SK-N-SH (cell line): Measurements from ENCODE around the gene LMAN1L. TPM values are rescaled to one million over a fixed set of nuclear protein-coding genes. Genes with fewer than 3 reads are reported as not detected.
A peak's percentile ranks its signal among the peaks of the same experiment; 100 is the strongest.

Source experiments
- CTCF ChIA-PET: fragments of 300-600, 350-600 bp; formaldehyde crosslinking; extraction: SDS; loops from one replicate; lab custom pipeline; 2021; lab: Yijun Ruan, JAX
- POLR2A ChIA-PET: fragments of 350-600 bp; sonication (Branson Sonifier 250); formaldehyde crosslinking; extraction: SDS; loops from one replicate; lab custom pipeline; 2020; ENCODE audit warnings: antibody characterized with exemption, inconsistent platforms; lab: Yijun Ruan, JAX
- DNase-seq: peaks from one replicate; pipeline ENCODE4 v3.0.0; 2012
- H2AFZ ChIP-seq: fragments of 200-600 bp; sonication (generic); 2 replicates; pipeline ENCODE4 v1.8.1; 2016; ENCODE audit warnings: antibody characterized with exemption, mild to moderate bottlenecking, low read depth
- H3F3A ChIP-seq: fragments of 200-600 bp; sonication (generic); replicated peaks from 2 replicates; pipeline ENCODE3; 2016; ENCODE audit warnings: antibody characterized with exemption, mild to moderate bottlenecking; ENCODE audit not compliant: insufficient read depth
- H3K27ac ChIP-seq, 2 experiments: fragments of 200-500 bp in 1 of 2; fragments of 200-600 bp in 1 of 2; sonication (Bioruptor generic) in 1 of 2; sonication (generic), shearing (Covaris generic) in 1 of 2; 2 replicates each; pipeline versions ENCODE4 v1.5.1 to v1.6.1; 2014 to 2016; ENCODE audit warnings: low read depth in 2 of 2, inconsistent platforms in 1 of 2, low read length in 1 of 2, mild to moderate bottlenecking in 1 of 2, mixed read lengths in 1 of 2
- H3K27me3 ChIP-seq: fragments of 200-600 bp; sonication (generic), shearing (Covaris generic); 2 replicates; pipeline ENCODE4 v1.6.1; 2016; ENCODE audit warnings: mixed run types; ENCODE audit not compliant: insufficient read depth
- H3K36me3 ChIP-seq, 2 experiments: fragments of 200-500 bp in 1 of 2; fragments of 200-600 bp in 1 of 2; sonication (Bioruptor generic) in 1 of 2; sonication (generic) in 1 of 2; replicated peaks in 1 of 2; 2 replicates each; pipeline versions ENCODE3 to v1.5.1; 2014 to 2016; ENCODE audit warnings: low read length in 1 of 2, mild to moderate bottlenecking in 1 of 2; ENCODE audit not compliant: insufficient read depth in 2 of 2, control insufficient read depth in 1 of 2
- H3K4me1 ChIP-seq, 2 experiments: fragments of 200-500 bp in 1 of 2; fragments of 200-600 bp in 1 of 2; sonication (Bioruptor generic) in 1 of 2; sonication (generic), shearing (Covaris generic) in 1 of 2; 2 replicates each; pipeline versions ENCODE4 v1.5.1 to v1.6.1; 2014 to 2016; ENCODE audit warnings: low read depth in 1 of 2, low read length in 1 of 2, mixed run types in 1 of 2; ENCODE audit not compliant: insufficient read depth in 2 of 2, control insufficient read depth in 1 of 2
- H3K4me2 ChIP-seq: fragments of 200-600 bp; sonication (generic), shearing (Covaris generic); 2 replicates; pipeline ENCODE4 v1.6.1; 2017; ENCODE audit warnings: mixed run types
- H3K4me3 ChIP-seq, 2 experiments: fragments of 200-500 bp in 1 of 2; fragments of 200-600 bp in 1 of 2; sonication (Bioruptor generic) in 1 of 2; sonication (generic), shearing (Covaris generic) in 1 of 2; 2 replicates each; pipeline versions ENCODE4 v1.5.1 to v1.8.1; 2014 to 2016; ENCODE audit warnings: low read depth in 2 of 2, inconsistent platforms in 1 of 2, low read length in 1 of 2, mild to moderate bottlenecking in 1 of 2, mixed read lengths in 1 of 2, moderate library complexity in 1 of 2
- H3K79me2 ChIP-seq: fragments of 200-600 bp; sonication (generic); 2 replicates; pipeline ENCODE4 v1.8.1; 2017; ENCODE audit warnings: mild to moderate bottlenecking; ENCODE audit not compliant: insufficient read depth
- H3K9ac ChIP-seq: fragments of 200-600 bp; sonication (generic); 2 replicates; pipeline ENCODE4 v1.6.1; 2017; ENCODE audit warnings: mixed run types
- H3K9me2 ChIP-seq: fragments of 200-600 bp; sonication (generic); 2 replicates; pipeline ENCODE4 v1.6.1; 2017; ENCODE audit warnings: mixed run types
- H3K9me3 ChIP-seq: fragments of 200-600 bp; sonication (generic); 2 replicates; pipeline ENCODE4 v1.6.1; 2017; ENCODE audit warnings: mixed run types, mild to moderate bottlenecking, moderate library complexity
- H4K20me1 ChIP-seq: fragments of 200-600 bp; sonication (generic); 2 replicates; pipeline ENCODE4 v1.6.1; 2017; ENCODE audit warnings: mild to moderate bottlenecking, mixed run types; ENCODE audit not compliant: insufficient read depth
- ELF1 ChIP-seq: IDR thresholded peaks from 2 replicates; pipeline ENCODE4 v1.4.0; 2012
- EP300 ChIP-seq, 2 experiments: IDR thresholded peaks; 2 replicates each; pipeline versions ENCODE4 v1.4.0 to v1.6.1; 2012; ENCODE audit warnings: borderline replicate concordance in 1 of 2, low read depth in 1 of 2, low read length in 1 of 2
- EZH2phosphoT487 ChIP-seq: fragments of 200-600 bp; sonication (generic); IDR thresholded peaks from 2 replicates; pipeline ENCODE4 v1.6.1; 2017; ENCODE audit warnings: low read depth, mixed run types, mild to moderate bottlenecking, antibody characterized with exemption, moderate library complexity, borderline replicate concordance
- FOXJ3 ChIP-seq: sonication (generic); formaldehyde crosslinking; IDR thresholded peaks from 2 replicates; pipeline ENCODE4 v1.5.1; 2020; ENCODE audit warnings: mild to moderate bottlenecking, missing genetic modification reagents
- GABPA ChIP-seq: IDR thresholded peaks from 2 replicates; pipeline ENCODE4 v1.4.0; 2012; ENCODE audit warnings: low read depth, mild to moderate bottlenecking
- GATA2 ChIP-seq: sonication (generic); formaldehyde crosslinking; IDR thresholded peaks from 2 replicates; pipeline ENCODE4 v1.5.0; 2020; ENCODE audit warnings: mild to moderate bottlenecking, missing genetic modification reagents
- IRF3 ChIP-seq: fragments of 150-350 bp; IDR thresholded peaks from 2 replicates; pipeline ENCODE4 v1.6.1; 2016; ENCODE audit warnings: mild to moderate bottlenecking, low read depth, low read length
- MEF2A ChIP-seq: IDR thresholded peaks from 2 replicates; pipeline ENCODE4 v1.4.0; 2012; ENCODE audit warnings: low read depth, borderline replicate concordance
- POLR2AphosphoS5 ChIP-seq: IDR thresholded peaks from 2 replicates; pipeline ENCODE4 v1.6.1; 2012; ENCODE audit warnings: low read depth, low read length
- RCOR1 ChIP-seq: fragments of 150-350 bp; IDR thresholded peaks from 2 replicates; pipeline ENCODE4 v1.6.1; 2017; ENCODE audit warnings: antibody characterized with exemption, low read length
- SMC3 ChIP-seq: IDR thresholded peaks from 2 replicates; pipeline ENCODE4 v1.6.1; 2012; ENCODE audit warnings: low read depth, low read length, improper control_type of control experiment
- TAF1 ChIP-seq: IDR thresholded peaks from 2 replicates; pipeline ENCODE4 v1.6.1; 2012; ENCODE audit warnings: low read depth, mild to moderate bottlenecking, low read length, moderate library complexity, borderline replicate concordance
- TCF12 ChIP-seq: IDR thresholded peaks from 2 replicates; pipeline ENCODE4 v1.4.0; 2012
- USF2 ChIP-seq: fragments of 150-350 bp; IDR thresholded peaks from 2 replicates; pipeline ENCODE4 v1.6.1; 2017; ENCODE audit warnings: antibody characterized with exemption, low read length, low read depth, borderline replicate concordance
- YY1 ChIP-seq: IDR thresholded peaks from 2 replicates; pipeline ENCODE4 v1.4.0; 2012; ENCODE audit warnings: low read depth, mild to moderate bottlenecking
- WGBS: methylation state at CpG from one replicate; pipeline ENCODE4 v1.1.6; 2017; ENCODE audit warnings: low lambda C conversion rate; 5-methylcytosine and 5-hydroxymethylcytosine counted together
- polyA plus RNA-seq, 3 experiments: library from polyadenylated mRNA; depleted of rRNA; stranded (reverse); fragments of >200 nt; gene quantifications; 2 replicates each; pipeline ENCODE4 v1.2.3, GENCODE V29; 2012
- TF ChIP-seq, protein P1 (sequence below): IDR thresholded peaks from 2 replicates; pipeline ENCODE4 v1.4.0; 2012; ENCODE audit warnings: low read depth, borderline replicate concordance

Gene LMAN1L
- polyA plus RNA-seq, 1 of the 3 experiments (the other 2 are of a cell fraction) = 0.02 TPM

- TF ChIP-seq, protein P1, sequence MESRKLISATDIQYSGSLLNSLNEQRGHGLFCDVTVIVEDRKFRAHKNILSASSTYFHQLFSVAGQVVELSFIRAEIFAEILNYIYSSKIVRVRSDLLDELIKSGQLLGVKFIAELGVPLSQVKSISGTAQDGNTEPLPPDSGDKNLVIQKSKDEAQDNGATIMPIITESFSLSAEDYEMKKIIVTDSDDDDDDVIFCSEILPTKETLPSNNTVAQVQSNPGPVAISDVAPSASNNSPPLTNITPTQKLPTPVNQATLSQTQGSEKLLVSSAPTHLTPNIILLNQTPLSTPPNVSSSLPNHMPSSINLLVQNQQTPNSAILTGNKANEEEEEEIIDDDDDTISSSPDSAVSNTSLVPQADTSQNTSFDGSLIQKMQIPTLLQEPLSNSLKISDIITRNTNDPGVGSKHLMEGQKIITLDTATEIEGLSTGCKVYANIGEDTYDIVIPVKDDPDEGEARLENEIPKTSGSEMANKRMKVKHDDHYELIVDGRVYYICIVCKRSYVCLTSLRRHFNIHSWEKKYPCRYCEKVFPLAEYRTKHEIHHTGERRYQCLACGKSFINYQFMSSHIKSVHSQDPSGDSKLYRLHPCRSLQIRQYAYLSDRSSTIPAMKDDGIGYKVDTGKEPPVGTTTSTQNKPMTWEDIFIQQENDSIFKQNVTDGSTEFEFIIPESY = no peak
These were observed 39.3 kb downstream of the LMAN1L start (continued) for GRCh38 chr15:74851960-74852359.

DNA sequence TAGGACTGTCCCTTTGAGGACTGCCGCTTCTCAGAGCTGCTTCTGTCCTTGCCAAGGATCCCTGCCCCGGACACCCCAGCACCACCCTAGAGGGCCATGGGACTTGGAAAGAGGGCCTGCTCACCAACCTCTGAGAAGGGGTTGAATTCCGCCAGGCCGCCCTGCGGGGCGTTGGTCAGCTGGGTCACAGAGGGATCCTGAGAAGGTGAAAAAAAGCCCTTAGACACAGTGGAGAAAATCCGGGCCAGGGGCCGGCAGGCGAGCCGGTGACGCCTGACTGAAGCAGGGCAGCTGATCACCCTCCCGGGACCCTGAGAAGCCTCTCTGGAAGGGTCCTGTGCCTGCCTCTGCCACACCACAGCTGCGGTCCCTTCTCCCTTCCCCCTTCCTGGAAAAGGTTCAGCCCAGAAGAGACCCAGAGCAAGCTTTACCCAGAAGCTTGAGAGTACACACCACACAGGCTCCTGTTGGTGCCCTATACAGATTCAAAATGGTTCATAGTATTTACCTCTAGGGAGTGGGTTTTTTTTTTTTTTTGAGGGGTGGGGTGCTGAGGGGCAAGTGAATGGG, 41.9 kb downstream of the LMAN1L start:
- 100% methylated on average over 7 of the region's 13 CpGs for WGBS
- no peaks in the 10 kb centered on the region for H3K9me3 ChIP-seq
- peaks cover 42% of the 10 kb centered on the region for H3K79me2 ChIP-seq
- H3K27ac ChIP-seq = no peak overlapping the region
- no peaks in the 10 kb centered on the region for H3K27me3 ChIP-seq
- ChIA-PET POLR2A (interaction anchor here (1.2 kb wide), 1 partner anchor 84 kb away, joined by 3 read pairs; no protein-coding TSS in a partner anchor), CTCF (interaction anchor here (1.2 to 2.9 kb wide), 2 partner anchors 10 to 12 kb away, joined by 3 to 12 read pairs; partner anchors contain the start of gene ULK3)
- DNase-seq = no peak
- no peak for TF ChIP-seq GATA2 (CRISPR knock-in tag)
- no peak for TF ChIP-seq RCOR1
- TF ChIP-seq EZH2phosphoT487 = no peak
- TF ChIP-seq MEF2A = no peak
- no peak for TF ChIP-seq SMC3
- TF ChIP-seq TAF1 = no peak
- no peak for TF ChIP-seq GABPA
- no peak for TF ChIP-seq EP300 (IDR thresholded peaks at IDR 0.05; ENCODE audit: borderline replicate concordance in 1 of 2, low read depth in 1 of 2, low read length in 1 of 2)
- no peak for TF ChIP-seq ELF1
- TF ChIP-seq TCF12 = no peak
- H3K9ac ChIP-seq = no peak overlapping the region
- H3K9me2 ChIP-seq = no peaks in the 10 kb centered on the region
- peaks cover 14% of the 10 kb centered on the region; the same call in 1 of the 2 replicates for H4K20me1 ChIP-seq
- H3K36me3 ChIP-seq = peaks cover 3 to 43% of the 10 kb centered on the region in 2 experiments
- H2AFZ ChIP-seq = no peak overlapping the region
- H3K4me1 ChIP-seq = peaks cover 0 to 18% of the 10 kb centered on the region in 2 experiments; a peak in 1 of 4 replicates
- no peaks in the 10 kb centered on the region for H3F3A ChIP-seq
- no peak overlapping the region for H3K4me2 ChIP-seq
- H3K4me3 ChIP-seq = no peak overlapping the region

GRCh38 chr15:74855857-74856256, 43.2 kb downstream of the LMAN1L start:
- ChIA-PET CTCF (interaction anchor here (0.8 to 3.1 kb wide), 6 partner anchors 12 to 94 kb away, joined by 3 to 9 read pairs (median 4); partner anchors contain the start of gene ULK3), POLR2A (interaction anchor here (0.9 to 1.4 kb wide), 2 partner anchors 14 to 34 kb away, joined by 4 to 6 read pairs; no protein-coding TSS in a partner anchor)
- Histone ChIP-seq H3K9me3 (no peaks in the 10 kb centered on the region), H3K4me3 (no peak overlapping the region), H3K27me3 (no peaks in the 10 kb centered on the region), H3K4me1 (peaks cover 0 to 18% of the 10 kb centered on the region in 2 experiments; a peak in 1 of 4 replicates), H3F3A (no peaks in the 10 kb centered on the region), H4K20me1 (peaks cover 14% of the 10 kb centered on the region; the same call in 1 of the 2 replicates), H3K9ac (no peak overlapping the region)
- 95% methylated on average over 2 of the region's 2 CpGs for WGBS
- peak; percentile 48 for DNase-seq
- TF ChIP-seq POLR2AphosphoS5 (no peak), SMC3 (no peak), YY1 (no peak), USF2 (no peak), ELF1 (no peak), GATA2 (CRISPR knock-in tag) (no peak), FOXJ3 (CRISPR knock-in tag) (no peak), IRF3 (no peak)
- TF ChIP-seq, protein P1 = no peak
- TF ChIP-seq, all 33 proteins: peak for 0
- Histone ChIP-seq H3K79me2 (peaks cover 55% of the 10 kb centered on the region), H3K4me2 (no peak overlapping the region), H3K9me2 (no peaks in the 10 kb centered on the region), H3K27ac (no peak overlapping the region), H2AFZ (no peak overlapping the region), H3K36me3 (peaks cover 3 to 32% of the 10 kb centered on the region in 2 experiments)
